RWPE1 (cell line): ENCODE measurements around the gene MARCHF7.
"Not testable (repeated sequence)": the region's sequence is repeated elsewhere in the genome, so short reads cannot be mapped to it uniquely, and the experiment has no call there.

Experiments used
- CTCF ChIA-PET: fragments of 350-600 bp; sonication (Branson Sonifier 250); formaldehyde crosslinking; extraction: SDS; loops from one replicate; lab custom pipeline; 2021; lab: Yijun Ruan, JAX
- POLR2A ChIA-PET: fragments of 400-600 bp; formaldehyde crosslinking; extraction: SDS; loops from one replicate; lab custom pipeline; 2020; ENCODE audit warnings: antibody characterized with exemption; ENCODE audit not compliant: low non-redundant PET; lab: Yijun Ruan, JAX
- DNase-seq: peaks from one replicate; pipeline ENCODE4 v3.0.0; 2012; ENCODE audit warnings: low spot score
- H3K27ac ChIP-seq: fragments of 450-650 bp; 2 replicates; pipeline ENCODE4 v1.5.1; 2017
- CTCF ChIP-seq: fragments of 450-650 bp; conservative IDR thresholded peaks from 2 replicates; pipeline ENCODE4 v1.5.1; 2017; ENCODE audit warnings: low read depth, mild to moderate bottlenecking

MARCHF7 gene

GRCh38 chr2:159736048-159736447 lies 23.7 kb downstream of the MARCHF7 start:
- no peak for DNase-seq
- POLR2A ChIA-PET, result no interaction called here
- H3K27ac ChIP-seq, result no peak overlapping the region

GRCh38 chr2:159737292-159737916 lies 25.1 kb downstream of the MARCHF7 start:
- peak overlapping the region; percentile 39 for H3K27ac ChIP-seq
- ChIA-PET POLR2A (no interaction called here), CTCF (no interaction called here)
- no peak for TF ChIP-seq CTCF
- DNase-seq, result no peak

More at GRCh38 chr2:159736048-159736447, 23.7 kb downstream of the MARCHF7 start:
- no peak for TF ChIP-seq CTCF
- CTCF ChIA-PET, result interaction anchor here (0.5 kb wide), 1 partner anchor 663 kb away, joined by 6 read pairs; no protein-coding TSS in a partner anchor

GRCh38 chr2:159737917-159738296 lies 25.6 kb downstream of the MARCHF7 start:
- DNase-seq, result no peak
- POLR2A ChIA-PET, result no interaction called here
- TF ChIP-seq CTCF, result no peak
- H3K27ac ChIP-seq, result peak overlapping the region; percentile 39
- CTCF ChIA-PET, result interaction anchor here (0.6 kb wide), 1 partner anchor 39 kb away, joined by 3 read pairs; no protein-coding TSS in a partner anchor

- TF ChIP-seq CTCF, result no peak
- POLR2A ChIA-PET, result no interaction called here
- H3K27ac ChIP-seq, result no peak overlapping the region
- no peak for DNase-seq
- CTCF ChIA-PET, result interaction anchor here (0.6 kb wide), 1 partner anchor 38 kb away, joined by 3 read pairs; no protein-coding TSS in a partner anchor
Measured at GRCh38 chr2:159738509-159739390, 26.4 kb downstream of the MARCHF7 start.

- DNase-seq, result no peak
- TF ChIP-seq CTCF, result no peak
- no peak overlapping the region for H3K27ac ChIP-seq
- CTCF ChIA-PET, result no interaction called here
- POLR2A ChIA-PET, result no interaction called here
Measured at GRCh38 chr2:159742846-159743245, 30.5 kb downstream of the MARCHF7 start.

GRCh38 chr2:159744363-159744762 lies 32.1 kb downstream of the MARCHF7 start:
- no peak for DNase-seq
- no peak for TF ChIP-seq CTCF
- no peak overlapping the region for H3K27ac ChIP-seq
- CTCF ChIA-PET, result no interaction called here
- POLR2A ChIA-PET, result no interaction called here

GRCh38 chr2:159745237-159745636 lies 32.9 kb downstream of the MARCHF7 start:
- CTCF ChIA-PET, H3K27ac ChIP-seq, POLR2A ChIA-PET, DNase-seq: not testable (repeated sequence)
